ENCODE results near the gene ZBTB14. TPM values are rescaled to one million over a fixed set of nuclear protein-coding genes. Genes with fewer than 3 reads are reported as not detected.
A peak's percentile ranks its signal among the peaks of the same experiment; 100 is the strongest.

The ZBTB14 gene
- total RNA-seq, 1 experiment from 2014 or later, result 6.1 TPM

GRCh38 chr18:5244941-5245340 lies 50.6 kb downstream of the ZBTB14 start:
- DNase-seq, result no peak
- Histone ChIP-seq H3K9me3 (no peaks in the 10 kb centered on the region), H3K36me3 (peaks cover 11% of the 10 kb centered on the region), H3K4me3 (no peak overlapping the region), H3K27me3 (no peaks in the 10 kb centered on the region)

- H3K4me3 ChIP-seq, result peak overlapping the region; percentile 86
- no peaks in the 10 kb centered on the region for H3K9me3 ChIP-seq
These were observed 56.1 kb downstream of the ZBTB14 start for GRCh38 chr18:5239447-5239846.

More at GRCh38 chr18:5239447-5239846, 56.1 kb downstream of the ZBTB14 start:
- Histone ChIP-seq H3K27me3 (no peaks in the 10 kb centered on the region), H3K36me3 (peaks cover 11% of the 10 kb centered on the region)
- DNase-seq, result no peak

Other genes with a start within 250 kb of the ZBTB14 start
- not detected in 2 replicates for gene AKAIN1, start 98.5 kb downstream of the ZBTB14 start, total RNA-seq (2014; rRNA removed; shearing (Covaris generic); ENCODE audit: low replicate concordance)
- gene EPB41L3, start 248.3 kb upstream of the ZBTB14 start, total RNA-seq (2014; rRNA removed; shearing (Covaris generic); ENCODE audit: low replicate concordance), result not detected in 2 replicates